Lung (tissue), 12 donors: ENCODE data around the gene ABCC6. TPM values are rescaled to one million over a fixed set of nuclear protein-coding genes. Genes with fewer than 3 reads are reported as not detected.

Source experiments
- ATAC-seq: fragments of 200-7000 bp; cut with Tn5 transposase; one replicate; pipeline ENCODE4 v1.9.1; 2020; ENCODE audit warnings: moderate number of reproducible peaks; ENCODE audit not compliant: insufficient read depth, low FRiP score
- DNase-seq, 3 donors: peaks; one replicate each; pipeline ENCODE4 v3.0.0-alpha.2; 2013 to 2017
- H3K27ac ChIP-seq, 2 donors: one replicate each; pipeline ENCODE4 v1.5.1; 2013; ENCODE audit warnings: mild to moderate bottlenecking in 2 of 2, moderate library complexity in 2 of 2, control low read depth in 1 of 2, inconsistent platforms in 1 of 2, low read depth in 1 of 2, low read length in 1 of 2
- H3K27me3 ChIP-seq, 3 donors: one replicate each; pipeline ENCODE4 v1.5.1; 2013; ENCODE audit warnings: low read length in 2 of 3; ENCODE audit not compliant: control insufficient read depth in 3 of 3, insufficient read depth in 3 of 3
- H3K36me3 ChIP-seq, 4 donors: one replicate each; pipeline ENCODE4 v1.5.1; 2013; ENCODE audit warnings: low read length in 4 of 4, mild to moderate bottlenecking in 1 of 4, moderate library complexity in 1 of 4; ENCODE audit not compliant: control insufficient read depth in 4 of 4, insufficient read depth in 4 of 4
- H3K4me1 ChIP-seq, 5 donors: one replicate each; pipeline ENCODE4 v1.5.1; 2013; ENCODE audit warnings: low read length in 5 of 5, mild to moderate bottlenecking in 2 of 5, moderate library complexity in 1 of 5; ENCODE audit not compliant: control insufficient read depth in 5 of 5, insufficient read depth in 5 of 5
- H3K4me3 ChIP-seq: one replicate; pipeline ENCODE4 v1.5.1; 2013; ENCODE audit warnings: mild to moderate bottlenecking, control low read depth, moderate library complexity
- H3K9ac ChIP-seq, 2 donors: one replicate each; pipeline ENCODE4 v1.5.1; 2013; ENCODE audit warnings: low read length in 2 of 2, control low read depth in 1 of 2; ENCODE audit not compliant: insufficient read depth in 1 of 2
- H3K9me3 ChIP-seq, 4 donors: one replicate each; pipeline ENCODE4 v1.5.1; 2013; ENCODE audit warnings: low read length in 3 of 4, mild to moderate bottlenecking in 1 of 4, moderate library complexity in 1 of 4; ENCODE audit not compliant: control insufficient read depth in 4 of 4, insufficient read depth in 3 of 4
- CTCF ChIP-seq: IDR thresholded peaks from 2 replicates; pipeline ENCODE4 v1.5.1; 2012; ENCODE audit warnings: mild to moderate bottlenecking; ENCODE audit errors: control extremely low read depth, extremely low read depth
- WGBS, 2 donors: extraction: QIAGEN DNeasy Blood & Tissue Kit; methylation state at CpG; one replicate each; pipeline ENCODE4 v1.1.7; 2013; 5-methylcytosine and 5-hydroxymethylcytosine counted together
- polyA plus RNA-seq, 2 donors: library from polyadenylated mRNA; stranded (reverse); fragments of 200-250 nt; gene quantifications; one replicate each; pipeline ENCODE4 v1.2.1, GENCODE V29; 2013
- total RNA-seq, 2 donors: library from RNA; depleted of rRNA in 1 of 2; stranded (reverse); fragments of >200 nt in 1 of 2; gene quantifications; one replicate each; pipeline ENCODE4 v1.2.1, GENCODE V29; 2014 to 2021
- donor health status: control.
- donor health status: control.
- donor health status: Bipolar disorder and iron deficiency.
- donor health status: healthy.
- donor health status: DM: yes; HTN: yes; CAD: no.

The ABCC6 gene
- total and polyA plus RNA-seq, 4 donors, result 10.0 to 37.0 (median 23.9) TPM

GRCh38 chr16:16124438-16124837 is 98.9 kb downstream of the ABCC6 start:
- no peak overlapping the region for H3K27ac ChIP-seq
- 95 to 96% methylated on average over 10 of the region's 10 CpGs for WGBS, 2 donors

GRCh38 chr16:16122264-16122663 is 101.0 kb downstream of the ABCC6 start:
- H3K36me3 ChIP-seq, result peaks cover 17 to 36% (median 28%) of the 10 kb centered on the region in 4 donors

More at GRCh38 chr16:16124438-16124837, 98.9 kb downstream of the ABCC6 start:
- peaks cover 0 to 6% (median 2%) of the 10 kb centered on the region in 4 donors for H3K9me3 ChIP-seq
- H3K4me1 ChIP-seq, result peaks cover 0 to 3% (median 0%) of the 10 kb centered on the region in 5 donors
- no peak for ATAC-seq
- no peak overlapping the region for H3K9ac ChIP-seq
- H3K36me3 ChIP-seq, result peaks cover 11 to 26% (median 23%) of the 10 kb centered on the region in 4 donors
- no peak for DNase-seq
- no peaks in the 10 kb centered on the region for H3K27me3 ChIP-seq
- no peak overlapping the region for H3K4me3 ChIP-seq
- TF ChIP-seq CTCF, result no peak

GRCh38 chr16:16121185-16121727 is 102.0 kb downstream of the ABCC6 start:
- Histone ChIP-seq H3K36me3 (peaks cover 22 to 40% (median 32%) of the 10 kb centered on the region in 4 donors), H3K27me3 (no peaks in the 10 kb centered on the region), H3K9ac (no peak overlapping the region), H3K4me3 (no peak overlapping the region), H3K4me1 (peaks cover 0 to 1% (median 0%) of the 10 kb centered on the region in 5 donors), H3K27ac (peak overlapping the region in 1 of 2 donors; percentile 50), H3K9me3 (peaks cover 0 to 12% (median 2%) of the 10 kb centered on the region in 4 donors)
- TF ChIP-seq CTCF, result no peak
- DNase-seq (no peak), ATAC-seq (no peak)
- WGBS, 2 donors, result 55 to 66% methylated on average over 6 of the region's 6 CpGs

More at GRCh38 chr16:16122264-16122663, 101.0 kb downstream of the ABCC6 start:
- H3K27ac ChIP-seq, result no peak overlapping the region
- no peak for TF ChIP-seq CTCF
- no peak for ATAC-seq
- H3K9me3 ChIP-seq, result peaks cover 0 to 11% (median 2%) of the 10 kb centered on the region in 4 donors
- H3K4me1 ChIP-seq, result peaks cover 0 to 1% (median 0%) of the 10 kb centered on the region in 5 donors
- 80 to 93% methylated on average over 12 of the region's 12 CpGs for WGBS, 2 donors
- H3K27me3 ChIP-seq, result no peaks in the 10 kb centered on the region
- no peak overlapping the region for H3K4me3 ChIP-seq
- no peak for DNase-seq
- H3K9ac ChIP-seq, result no peak overlapping the region
